Psoas muscle (tissue), 8 donors: ENCODE data around the gene RANBP10. TPM values are rescaled to one million over a fixed set of nuclear protein-coding genes. Genes with fewer than 3 reads are reported as not detected.

Experiments
- ATAC-seq, 4 donors: fragments of 200-7000 bp; cut with Tn5 transposase; one replicate each; pipeline ENCODE4 v1.9.1; 2020; ENCODE audit warnings: moderate library complexity in 3 of 4, mild to moderate bottlenecking in 2 of 4
- DNase-seq, 2 donors: peaks; one replicate each; pipeline ENCODE4 v3.0.0-alpha.2; 2020
- H3K27ac ChIP-seq: fragments of 200-600 bp; one replicate; pipeline ENCODE4 v1.8.0; 2022
- H3K27me3 ChIP-seq, 3 donors: fragments of 200-600 bp in 1 of 3; one replicate each; pipeline versions ENCODE4 v1.6.1 to v1.8.0; 2013 to 2022; ENCODE audit warnings: low read length in 2 of 3, mild to moderate bottlenecking in 2 of 3, moderate library complexity in 1 of 3; ENCODE audit not compliant: insufficient read depth in 3 of 3
- H3K36me3 ChIP-seq, 2 donors: fragments of 200-600 bp in 1 of 2; one replicate each; pipeline versions ENCODE4 v1.6.1 to v1.8.0; 2013 to 2022; ENCODE audit warnings: low read depth in 1 of 2, mild to moderate bottlenecking in 1 of 2, moderate library complexity in 1 of 2; ENCODE audit not compliant: insufficient read depth in 1 of 2
- H3K4me1 ChIP-seq: fragments of 200-600 bp; one replicate; pipeline ENCODE4 v1.8.0; 2022
- H3K4me3 ChIP-seq: fragments of 200-600 bp; one replicate; pipeline ENCODE4 v1.8.0; 2022; ENCODE audit warnings: mild to moderate bottlenecking
- H3K9me3 ChIP-seq: fragments of 200-600 bp; one replicate; pipeline ENCODE4 v1.8.0; 2022
- whole genome bisulfite sequencing, 3 donors: extraction: QIAGEN DNeasy Blood & Tissue Kit; methylation state at CpG; one replicate each; pipeline versions ENCODE4 v1.1.6 to v1.1.7; 2013; 5-methylcytosine and 5-hydroxymethylcytosine counted together
- intact Hi-C, 2 donors: fragments of 100-400 bp; cut with DNase I; formaldehyde crosslinking; loops; one replicate each; pipeline versions ENCODE4 v1.11.0 to v1.14.2; 2022
- polyA plus RNA-seq, 3 donors: library from polyadenylated mRNA; stranded (reverse); fragments of 200-250 nt; gene quantifications; one replicate each; pipeline ENCODE4 v1.2.3, GENCODE V29; 2013
- total RNA-seq, 4 donors: library from RNA; stranded (reverse); fragmentation: NEBNext Ultra II Directional in 2 of 4; extraction: Animal tissue kit (Norgen Biotek cat#: 25700) in 2 of 4; gene quantifications; one replicate each; pipeline versions ENCODE4 v1.2.1 to v1.2.4, GENCODE V29; 2021 to 2023
- TF ChIP-seq, protein P1 (sequence below): fragments of 200-600 bp; IDR thresholded peaks from one replicate; pipeline ENCODE4 v1.8.0; 2022; ENCODE audit warnings: antibody characterized with exemption
- donor health status: healthy with polysubstance abuse.
- donor health status: DM: no; HTN: no; CAD: no; lungs with moderate emphysema.
- donor health status: Bipolar disorder and iron deficiency.
- donor health status: healthy.
- donor health status: DM: yes; HTN: yes; CAD: no.
- donor health status: DM: no; HTN: no; CAD: no.
- donor health status: DM: no; HTN: no; CAD: no.
- donor health status: DM: yes; HTN: yes; CAD: no.

RANBP10 gene
- total and polyA plus RNA-seq, 7 donors = 9.1 to 27.9 (median 17.6) TPM

DNA sequence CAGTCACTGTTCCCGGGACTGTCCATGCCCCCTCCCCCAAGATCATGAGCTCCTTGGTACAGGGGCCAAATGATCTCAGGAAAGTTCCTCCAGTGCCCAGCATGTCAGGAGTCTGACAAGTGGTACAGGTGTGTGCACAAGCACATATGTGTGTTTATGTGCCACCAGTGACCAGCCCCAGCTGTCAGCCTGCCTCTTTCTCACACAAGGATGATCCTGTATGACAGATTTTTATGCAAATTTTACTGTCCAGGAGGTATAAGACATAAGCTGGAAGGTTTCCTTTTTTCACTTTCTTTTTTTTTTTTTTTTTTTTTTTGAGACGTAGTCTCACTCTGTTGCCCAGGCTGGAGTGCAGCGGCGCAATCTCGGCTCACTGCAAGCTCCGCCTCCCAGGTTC is 55.9 kb downstream of the RANBP10 start:
- TF ChIP-seq, protein P1, sequence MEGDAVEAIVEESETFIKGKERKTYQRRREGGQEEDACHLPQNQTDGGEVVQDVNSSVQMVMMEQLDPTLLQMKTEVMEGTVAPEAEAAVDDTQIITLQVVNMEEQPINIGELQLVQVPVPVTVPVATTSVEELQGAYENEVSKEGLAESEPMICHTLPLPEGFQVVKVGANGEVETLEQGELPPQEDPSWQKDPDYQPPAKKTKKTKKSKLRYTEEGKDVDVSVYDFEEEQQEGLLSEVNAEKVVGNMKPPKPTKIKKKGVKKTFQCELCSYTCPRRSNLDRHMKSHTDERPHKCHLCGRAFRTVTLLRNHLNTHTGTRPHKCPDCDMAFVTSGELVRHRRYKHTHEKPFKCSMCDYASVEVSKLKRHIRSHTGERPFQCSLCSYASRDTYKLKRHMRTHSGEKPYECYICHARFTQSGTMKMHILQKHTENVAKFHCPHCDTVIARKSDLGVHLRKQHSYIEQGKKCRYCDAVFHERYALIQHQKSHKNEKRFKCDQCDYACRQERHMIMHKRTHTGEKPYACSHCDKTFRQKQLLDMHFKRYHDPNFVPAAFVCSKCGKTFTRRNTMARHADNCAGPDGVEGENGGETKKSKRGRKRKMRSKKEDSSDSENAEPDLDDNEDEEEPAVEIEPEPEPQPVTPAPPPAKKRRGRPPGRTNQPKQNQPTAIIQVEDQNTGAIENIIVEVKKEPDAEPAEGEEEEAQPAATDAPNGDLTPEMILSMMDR = no peak
- ATAC-seq (peak in 2 of 4 donors; percentile 26 to 27), DNase-seq (no peak)
- H3K27ac ChIP-seq = no peak overlapping the region
- intact Hi-C loops = no loop called here
- H3K4me1 ChIP-seq = peaks cover 4% of the 10 kb centered on the region
- peaks cover 0 to 18% of the 10 kb centered on the region in 2 donors for H3K36me3 ChIP-seq
- H3K9me3 ChIP-seq = no peaks in the 10 kb centered on the region
- H3K27me3 ChIP-seq = no peaks in the 10 kb centered on the region
- H3K4me3 ChIP-seq = no peak overlapping the region
- WGBS, 3 donors = 88 to 90% (median 90%) methylated on average over 5 to 6 of the region's 6 CpGs

DNA sequence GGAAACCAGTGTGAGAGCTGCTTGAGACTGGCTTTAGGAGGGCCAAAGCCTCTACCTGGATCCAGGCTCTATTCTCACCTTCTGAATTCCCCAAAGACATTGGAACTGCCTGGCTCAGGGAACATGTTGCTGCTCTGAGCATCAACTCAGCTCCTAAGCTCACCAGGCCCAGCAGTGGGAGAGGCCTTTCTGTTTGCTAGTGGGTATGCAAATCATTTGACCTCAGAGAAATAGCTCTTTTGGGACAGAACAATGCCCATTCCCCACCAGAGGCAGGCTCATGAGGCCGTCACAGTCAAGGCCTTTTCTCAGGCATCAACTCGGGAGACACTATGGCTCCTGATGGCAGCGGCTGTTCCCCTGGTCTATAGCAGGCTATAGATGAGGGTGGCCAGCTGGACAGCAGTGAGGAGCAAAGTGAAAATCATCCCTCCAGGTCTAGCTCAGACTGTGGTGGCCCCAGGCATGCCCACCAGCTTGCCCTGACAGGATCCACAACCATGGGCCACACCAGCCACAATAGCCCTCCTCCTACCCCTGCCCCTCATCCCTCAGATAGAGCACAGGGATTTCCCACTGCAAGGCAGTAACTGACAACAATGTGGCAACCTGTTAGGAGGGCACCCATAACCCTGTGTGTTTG is 56.8 kb downstream of the RANBP10 start:
- peak in 2 of 4 donors; percentile 7 to 10 for ATAC-seq
- 90 to 99% (median 93%) methylated on average over 3 of the region's 3 CpGs for WGBS, 3 donors

GRCh38 chr16:67748834-67749233 is 57.5 kb downstream of the RANBP10 start:
- no peak overlapping the region for H3K27ac ChIP-seq
- intact Hi-C loops = loop anchor here in 1 of 2 donors (5.0 kb wide), 1 partner anchor 33 kb away; no protein-coding TSS in a partner anchor
- no peaks in the 10 kb centered on the region for H3K9me3 ChIP-seq
- no peaks in the 10 kb centered on the region for H3K27me3 ChIP-seq
- 91 to 95% (median 95%) methylated on average over 3 of the region's 3 CpGs for WGBS, 3 donors
- H3K4me3 ChIP-seq = no peak overlapping the region
- no peak for ATAC-seq
- peaks cover 4% of the 10 kb centered on the region for H3K4me1 ChIP-seq
- no peak for DNase-seq
- TF ChIP-seq, protein P1 = no peak
- peaks cover 0 to 20% of the 10 kb centered on the region in 2 donors for H3K36me3 ChIP-seq

More for the DNA sequence above, 56.8 kb downstream of the RANBP10 start:
- Histone ChIP-seq H3K9me3 (no peaks in the 10 kb centered on the region), H3K4me1 (peaks cover 4% of the 10 kb centered on the region), H3K36me3 (peaks cover 0 to 19% of the 10 kb centered on the region in 2 donors), H3K4me3 (no peak overlapping the region), H3K27me3 (no peaks in the 10 kb centered on the region), H3K27ac (no peak overlapping the region)
- intact Hi-C loops = loop anchor here in 1 of 2 donors (5.0 kb wide), 1 partner anchor 33 kb away; no protein-coding TSS in a partner anchor
- DNase-seq = no peak
- TF ChIP-seq, protein P1 = no peak

GRCh38 chr16:67746846-67747245 is 59.5 kb downstream of the RANBP10 start:
- DNase-seq (no peak), ATAC-seq (no peak)
- peaks cover 4% of the 10 kb centered on the region for H3K4me1 ChIP-seq
- TF ChIP-seq, protein P1 = no peak
- H3K4me3 ChIP-seq = no peak overlapping the region
- intact Hi-C loops = loop anchor here in 1 of 2 donors (5.0 kb wide), 1 partner anchor 35 kb away; no protein-coding TSS in a partner anchor
- no peak overlapping the region for H3K27ac ChIP-seq
- no peaks in the 10 kb centered on the region for H3K27me3 ChIP-seq
- no peaks in the 10 kb centered on the region for H3K9me3 ChIP-seq
- peaks cover 0 to 36% of the 10 kb centered on the region in 2 donors for H3K36me3 ChIP-seq
